ENCODE results near the gene AAK1. TPM values are rescaled to one million over a fixed set of nuclear protein-coding genes. Genes with fewer than 3 reads are reported as not detected.

Gene AAK1
- total RNA-seq, 3 donors from 2014 or later (not counting 1 experiment from before 2014, with no cell fraction given): 174 to 249 (median 204) TPM

- Histone ChIP-seq H3K27ac (ENCODE audit: low read length) (no peak overlapping the region), H3K4me1 (ENCODE audit: control insufficient read depth, insufficient read depth, low read length) (peaks cover 55% of the 10 kb centered on the region), H3K9me3 (ENCODE audit: control insufficient read depth, insufficient read depth, low read length) (no peaks in the 10 kb centered on the region), H3K27me3 (ENCODE audit: control insufficient read depth, insufficient read depth, low read length) (no peaks in the 10 kb centered on the region), H3K4me3 (ENCODE audit: low read length) (no peak overlapping the region), H3K36me3 (ENCODE audit: control insufficient read depth, insufficient read depth, low read length) (no peaks in the 10 kb centered on the region)
- DNase-seq (no peak), ATAC-seq (no peak)
- Mint-ChIP-seq H3K9me3 (no peaks in the 10 kb centered on the region), H3K27ac (no peak overlapping the region), H3K4me3 (peak overlapping the region; percentile 10), H3K36me3 (no peaks in the 10 kb centered on the region), H3K4me1 (peaks cover 8 to 11% of the 10 kb centered on the region in 2 donors), H3K27me3 (ENCODE audit: low read depth in 2 of 2) (no peaks in the 10 kb centered on the region)
- TF ChIP-seq, protein P1, sequence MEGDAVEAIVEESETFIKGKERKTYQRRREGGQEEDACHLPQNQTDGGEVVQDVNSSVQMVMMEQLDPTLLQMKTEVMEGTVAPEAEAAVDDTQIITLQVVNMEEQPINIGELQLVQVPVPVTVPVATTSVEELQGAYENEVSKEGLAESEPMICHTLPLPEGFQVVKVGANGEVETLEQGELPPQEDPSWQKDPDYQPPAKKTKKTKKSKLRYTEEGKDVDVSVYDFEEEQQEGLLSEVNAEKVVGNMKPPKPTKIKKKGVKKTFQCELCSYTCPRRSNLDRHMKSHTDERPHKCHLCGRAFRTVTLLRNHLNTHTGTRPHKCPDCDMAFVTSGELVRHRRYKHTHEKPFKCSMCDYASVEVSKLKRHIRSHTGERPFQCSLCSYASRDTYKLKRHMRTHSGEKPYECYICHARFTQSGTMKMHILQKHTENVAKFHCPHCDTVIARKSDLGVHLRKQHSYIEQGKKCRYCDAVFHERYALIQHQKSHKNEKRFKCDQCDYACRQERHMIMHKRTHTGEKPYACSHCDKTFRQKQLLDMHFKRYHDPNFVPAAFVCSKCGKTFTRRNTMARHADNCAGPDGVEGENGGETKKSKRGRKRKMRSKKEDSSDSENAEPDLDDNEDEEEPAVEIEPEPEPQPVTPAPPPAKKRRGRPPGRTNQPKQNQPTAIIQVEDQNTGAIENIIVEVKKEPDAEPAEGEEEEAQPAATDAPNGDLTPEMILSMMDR (IDR thresholded peaks at IDR 0.05): no peak
- WGBS (ENCODE audit: insufficient coverage): 84% methylated on average over 3 of the region's 3 CpGs
- intact Hi-C loops (cut with micrococcal nuclease): no loop called here
Measured at GRCh38 chr2:69621440-69621839, 22.1 kb downstream of the AAK1 start.

DNA sequence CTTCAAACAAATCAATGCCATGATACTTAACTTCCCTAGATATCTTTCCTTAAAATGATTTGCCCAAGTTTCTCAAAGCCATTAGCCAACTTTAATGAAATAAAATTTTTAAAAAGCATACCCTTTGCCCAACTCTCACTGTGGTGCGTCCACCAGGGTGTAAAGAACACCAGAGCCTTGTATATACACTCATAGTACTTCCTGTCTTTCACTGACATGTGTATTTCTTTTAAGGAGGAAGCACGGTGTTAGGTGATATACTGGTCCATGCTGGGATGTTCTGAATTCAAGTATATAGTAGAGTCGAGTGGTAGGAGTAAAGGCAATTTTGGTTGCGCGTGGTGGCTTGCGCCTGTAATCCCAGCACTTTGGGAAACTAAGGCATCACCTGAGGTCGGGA, 22.7 kb downstream of the AAK1 start:
- no peaks in the 10 kb centered on the region for H3K27me3 ChIP-seq (ENCODE audit: control insufficient read depth, insufficient read depth, low read length)
- no peaks in the 10 kb centered on the region for H3K9me3 ChIP-seq (ENCODE audit: control insufficient read depth, insufficient read depth, low read length)
- H3K9me3 Mint-ChIP-seq: no peaks in the 10 kb centered on the region
- no peaks in the 10 kb centered on the region for H3K36me3 ChIP-seq (ENCODE audit: control insufficient read depth, insufficient read depth, low read length)
- 74% methylated on average over 7 of the region's 7 CpGs for WGBS (ENCODE audit: insufficient coverage)
- ATAC-seq (peak; percentile 68 to 82 (median 78)), DNase-seq (peak in 1 of 2 donors; percentile 42)
- H3K4me1 Mint-ChIP-seq: peaks cover 8 to 11% of the 10 kb centered on the region in 2 donors
- intact Hi-C loops (cut with micrococcal nuclease): no loop called here
- no peak overlapping the region for H3K27ac ChIP-seq (ENCODE audit: low read length)
- H3K4me3 Mint-ChIP-seq: no peak overlapping the region
- no peaks in the 10 kb centered on the region for H3K27me3 Mint-ChIP-seq (ENCODE audit: low read depth in 2 of 2)
- H3K4me1 ChIP-seq (ENCODE audit: control insufficient read depth, insufficient read depth, low read length): peaks cover 61% of the 10 kb centered on the region
- TF ChIP-seq, protein P1 (IDR thresholded peaks at IDR 0.05): peak; percentile 16
- H3K36me3 Mint-ChIP-seq: no peaks in the 10 kb centered on the region
- H3K4me3 ChIP-seq (ENCODE audit: low read length): no peak overlapping the region
- no peak overlapping the region for H3K27ac Mint-ChIP-seq

DNA sequence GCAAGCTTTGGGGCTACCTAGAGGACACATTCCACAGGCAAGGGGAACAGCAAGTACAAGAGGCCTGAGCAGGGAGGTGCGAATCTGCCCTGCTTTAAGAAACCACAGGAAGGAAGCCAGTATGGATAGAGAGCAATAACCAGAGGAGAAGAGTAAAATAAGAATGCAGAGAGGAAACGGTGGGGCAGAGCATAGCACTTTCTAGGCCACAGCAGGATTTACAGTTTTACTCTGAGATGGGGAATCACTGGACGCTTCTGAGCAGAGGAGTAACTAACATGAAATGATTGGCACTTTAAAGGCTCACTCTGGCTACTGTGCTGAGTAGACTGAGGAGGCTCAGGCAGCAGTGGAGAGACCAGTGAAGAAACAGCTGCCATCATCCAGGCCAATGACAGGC, 23.8 kb downstream of the AAK1 start:
- TF ChIP-seq, protein P1 (IDR thresholded peaks at IDR 0.05): no peak
- Histone ChIP-seq H3K9me3 (ENCODE audit: control insufficient read depth, insufficient read depth, low read length) (no peaks in the 10 kb centered on the region), H3K36me3 (ENCODE audit: control insufficient read depth, insufficient read depth, low read length) (no peaks in the 10 kb centered on the region), H3K27ac (ENCODE audit: low read length) (peak overlapping the region; percentile 18), H3K4me1 (ENCODE audit: control insufficient read depth, insufficient read depth, low read length) (peaks cover 72% of the 10 kb centered on the region), H3K27me3 (ENCODE audit: control insufficient read depth, insufficient read depth, low read length) (no peaks in the 10 kb centered on the region), H3K4me3 (ENCODE audit: low read length) (no peak overlapping the region)
- Mint-ChIP-seq H3K4me3 (no peak overlapping the region), H3K27ac (no peak overlapping the region), H3K4me1 (peaks cover 8 to 11% of the 10 kb centered on the region in 2 donors), H3K9me3 (no peaks in the 10 kb centered on the region), H3K36me3 (no peaks in the 10 kb centered on the region), H3K27me3 (ENCODE audit: low read depth in 2 of 2) (no peaks in the 10 kb centered on the region)
- intact Hi-C loops (cut with micrococcal nuclease): no loop called here
- WGBS (ENCODE audit: insufficient coverage): 3% methylated on average over 3 of the region's 3 CpGs
- ATAC-seq (peak; percentile 23 to 46 (median 34)), DNase-seq (peak in 1 of 2 donors; percentile 46)

GRCh38 chr2:69618362-69618761, 25.2 kb downstream of the AAK1 start:
- intact Hi-C loops (cut with micrococcal nuclease): no loop called here
- Mint-ChIP-seq H3K4me1 (peaks cover 5 to 7% of the 10 kb centered on the region in 2 donors), H3K27me3 (ENCODE audit: low read depth in 2 of 2) (no peaks in the 10 kb centered on the region), H3K9me3 (no peaks in the 10 kb centered on the region), H3K36me3 (no peaks in the 10 kb centered on the region), H3K4me3 (no peak overlapping the region), H3K27ac (no peak overlapping the region)
- Histone ChIP-seq H3K4me3 (ENCODE audit: low read length) (no peak overlapping the region), H3K36me3 (ENCODE audit: control insufficient read depth, insufficient read depth, low read length) (no peaks in the 10 kb centered on the region), H3K27ac (ENCODE audit: low read length) (no peak overlapping the region), H3K27me3 (ENCODE audit: control insufficient read depth, insufficient read depth, low read length) (no peaks in the 10 kb centered on the region), H3K4me1 (ENCODE audit: control insufficient read depth, insufficient read depth, low read length) (peaks cover 79% of the 10 kb centered on the region), H3K9me3 (ENCODE audit: control insufficient read depth, insufficient read depth, low read length) (no peaks in the 10 kb centered on the region)
- ATAC-seq: no peak
- DNase-seq: no peak
- 85% methylated on average over 5 of the region's 5 CpGs for WGBS (ENCODE audit: insufficient coverage)
- TF ChIP-seq, protein P1 (IDR thresholded peaks at IDR 0.05): no peak

Data from natural killer cell (primary cell).